ENCODE data around the gene CACNA1C.

The CACNA1C gene

GRCh38 chr12:2533036-2533435 lies 480.2 kb downstream of the CACNA1C start:
- Histone ChIP-seq H3K4me3 (IDR thresholded peaks at IDR 0.05; ENCODE audit: insufficient read depth, low read depth, low read length) (no peak overlapping the region), H3K36me3 (ENCODE audit: insufficient read depth) (no peaks in the 10 kb centered on the region), H3K4me1 (ENCODE audit: low read depth, poor library complexity, severe bottlenecking) (no peaks in the 10 kb centered on the region), H3K79me2 (ENCODE audit: insufficient read depth, low read depth) (no peaks in the 10 kb centered on the region), H3K27ac (no peak overlapping the region), H4K20me1 (ENCODE audit: insufficient read depth) (no peaks in the 10 kb centered on the region), H3K4me2 (no peak overlapping the region), H3K27me3 (ENCODE audit: insufficient read depth, low read depth) (no peaks in the 10 kb centered on the region), H3K9ac (no peak overlapping the region), H2AFZ (ENCODE audit: low read depth) (no peak overlapping the region)
- TF ChIP-seq, protein P1, sequence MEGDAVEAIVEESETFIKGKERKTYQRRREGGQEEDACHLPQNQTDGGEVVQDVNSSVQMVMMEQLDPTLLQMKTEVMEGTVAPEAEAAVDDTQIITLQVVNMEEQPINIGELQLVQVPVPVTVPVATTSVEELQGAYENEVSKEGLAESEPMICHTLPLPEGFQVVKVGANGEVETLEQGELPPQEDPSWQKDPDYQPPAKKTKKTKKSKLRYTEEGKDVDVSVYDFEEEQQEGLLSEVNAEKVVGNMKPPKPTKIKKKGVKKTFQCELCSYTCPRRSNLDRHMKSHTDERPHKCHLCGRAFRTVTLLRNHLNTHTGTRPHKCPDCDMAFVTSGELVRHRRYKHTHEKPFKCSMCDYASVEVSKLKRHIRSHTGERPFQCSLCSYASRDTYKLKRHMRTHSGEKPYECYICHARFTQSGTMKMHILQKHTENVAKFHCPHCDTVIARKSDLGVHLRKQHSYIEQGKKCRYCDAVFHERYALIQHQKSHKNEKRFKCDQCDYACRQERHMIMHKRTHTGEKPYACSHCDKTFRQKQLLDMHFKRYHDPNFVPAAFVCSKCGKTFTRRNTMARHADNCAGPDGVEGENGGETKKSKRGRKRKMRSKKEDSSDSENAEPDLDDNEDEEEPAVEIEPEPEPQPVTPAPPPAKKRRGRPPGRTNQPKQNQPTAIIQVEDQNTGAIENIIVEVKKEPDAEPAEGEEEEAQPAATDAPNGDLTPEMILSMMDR (conservative IDR thresholded peaks at IDR 0.05; ENCODE audit: low read depth, low read length): no peak

DNA sequence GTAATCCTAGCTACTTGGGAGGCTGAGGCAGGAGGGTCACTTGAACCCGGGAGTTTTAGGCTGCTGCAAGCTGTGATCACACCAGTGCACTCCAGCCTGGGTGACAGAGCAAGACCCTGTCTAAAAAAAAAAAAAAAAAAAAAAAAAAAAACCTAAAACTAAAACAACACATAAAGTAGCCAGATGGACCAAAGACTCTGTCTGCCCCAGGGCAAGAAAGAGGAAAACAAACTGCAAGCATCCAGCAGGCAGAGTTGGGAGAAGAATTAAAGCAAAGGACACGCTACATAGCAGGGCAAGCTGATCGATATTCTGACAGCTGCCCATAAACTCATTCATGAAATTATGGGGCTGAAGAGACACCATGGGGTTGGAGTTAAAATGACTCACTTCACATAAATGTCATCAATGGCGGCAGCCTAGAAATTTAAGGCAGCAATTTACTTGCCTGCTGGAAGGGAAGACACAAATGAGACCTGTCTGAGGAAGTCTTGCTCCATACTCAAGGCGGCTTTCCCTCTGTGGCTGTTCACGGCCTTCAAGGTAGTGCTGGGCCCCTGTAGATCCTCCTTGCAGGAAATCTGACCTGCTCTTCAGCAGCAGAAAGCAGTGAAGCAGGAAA lies 482.9 kb downstream of the CACNA1C start:
- Histone ChIP-seq H4K20me1 (ENCODE audit: insufficient read depth) (no peaks in the 10 kb centered on the region), H3K79me2 (ENCODE audit: insufficient read depth, low read depth) (no peaks in the 10 kb centered on the region), H3K4me1 (ENCODE audit: low read depth, poor library complexity, severe bottlenecking) (no peaks in the 10 kb centered on the region), H3K27ac (no peak overlapping the region), H3K4me2 (no peak overlapping the region), H3K4me3 (IDR thresholded peaks at IDR 0.05; ENCODE audit: insufficient read depth, low read depth, low read length) (no peak overlapping the region), H3K27me3 (ENCODE audit: insufficient read depth, low read depth) (no peaks in the 10 kb centered on the region), H3K9ac (no peak overlapping the region), H3K36me3 (ENCODE audit: insufficient read depth) (no peaks in the 10 kb centered on the region), H2AFZ (ENCODE audit: low read depth) (no peak overlapping the region)
- TF ChIP-seq, protein P1 (conservative IDR thresholded peaks at IDR 0.05; ENCODE audit: low read depth, low read length): no peak

- Histone ChIP-seq H3K4me3 (IDR thresholded peaks at IDR 0.05; ENCODE audit: insufficient read depth, low read depth, low read length) (no peak overlapping the region), H3K9ac (no peak overlapping the region)
Observed at GRCh38 chr12:2536724-2537123, 483.9 kb downstream of the CACNA1C start.

GRCh38 chr12:2537868-2538541 lies 485.2 kb downstream of the CACNA1C start:
- H3K4me3 ChIP-seq (IDR thresholded peaks at IDR 0.05; ENCODE audit: insufficient read depth, low read depth, low read length): no peak overlapping the region
- H3K79me2 ChIP-seq (ENCODE audit: insufficient read depth, low read depth): no peaks in the 10 kb centered on the region
- no peaks in the 10 kb centered on the region for H3K36me3 ChIP-seq (ENCODE audit: insufficient read depth)
- no peaks in the 10 kb centered on the region for H3K27me3 ChIP-seq (ENCODE audit: insufficient read depth, low read depth)
- H3K27ac ChIP-seq: no peak overlapping the region
- no peak overlapping the region for H2AFZ ChIP-seq (ENCODE audit: low read depth)
- no peaks in the 10 kb centered on the region for H4K20me1 ChIP-seq (ENCODE audit: insufficient read depth)
- TF ChIP-seq, protein P1 (conservative IDR thresholded peaks at IDR 0.05; ENCODE audit: low read depth, low read length): no peak
- H3K9ac ChIP-seq: no peak overlapping the region
- H3K4me2 ChIP-seq: no peak overlapping the region
- H3K4me1 ChIP-seq (ENCODE audit: low read depth, poor library complexity, severe bottlenecking): no peaks in the 10 kb centered on the region

More at GRCh38 chr12:2536724-2537123, 483.9 kb downstream of the CACNA1C start:
- no peaks in the 10 kb centered on the region for H3K36me3 ChIP-seq (ENCODE audit: insufficient read depth)
- H2AFZ ChIP-seq (ENCODE audit: low read depth): no peak overlapping the region
- H3K27ac ChIP-seq: no peak overlapping the region
- H3K27me3 ChIP-seq (ENCODE audit: insufficient read depth, low read depth): no peaks in the 10 kb centered on the region
- H4K20me1 ChIP-seq (ENCODE audit: insufficient read depth): no peaks in the 10 kb centered on the region
- H3K79me2 ChIP-seq (ENCODE audit: insufficient read depth, low read depth): no peaks in the 10 kb centered on the region
- no peak overlapping the region for H3K4me2 ChIP-seq
- no peaks in the 10 kb centered on the region for H3K4me1 ChIP-seq (ENCODE audit: low read depth, poor library complexity, severe bottlenecking)
- TF ChIP-seq, protein P1 (conservative IDR thresholded peaks at IDR 0.05; ENCODE audit: low read depth, low read length): no peak
